ENCODE data around the gene BICDL2.
"Not testable (repeated sequence)": the region's sequence is repeated elsewhere in the genome, so short reads cannot be mapped to it uniquely, and the experiment has no call there.

BICDL2 gene, protein sequence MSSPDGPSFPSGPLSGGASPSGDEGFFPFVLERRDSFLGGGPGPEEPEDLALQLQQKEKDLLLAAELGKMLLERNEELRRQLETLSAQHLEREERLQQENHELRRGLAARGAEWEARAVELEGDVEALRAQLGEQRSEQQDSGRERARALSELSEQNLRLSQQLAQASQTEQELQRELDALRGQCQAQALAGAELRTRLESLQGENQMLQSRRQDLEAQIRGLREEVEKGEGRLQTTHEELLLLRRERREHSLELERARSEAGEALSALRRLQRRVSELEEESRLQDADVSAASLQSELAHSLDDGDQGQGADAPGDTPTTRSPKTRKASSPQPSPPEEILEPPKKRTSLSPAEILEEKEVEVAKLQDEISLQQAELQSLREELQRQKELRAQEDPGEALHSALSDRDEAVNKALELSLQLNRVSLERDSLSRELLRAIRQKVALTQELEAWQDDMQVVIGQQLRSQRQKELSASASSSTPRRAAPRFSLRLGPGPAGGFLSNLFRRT

GRCh38 chr16:3036726-3037315, at the start of gene BICDL2:
Gene BICDL2, minus strand, starts transcription at chr16:3036944. Its CDS starts 1,448 bp downstream, at chr16:3035496.
- no peak for DNase-seq

DNA sequence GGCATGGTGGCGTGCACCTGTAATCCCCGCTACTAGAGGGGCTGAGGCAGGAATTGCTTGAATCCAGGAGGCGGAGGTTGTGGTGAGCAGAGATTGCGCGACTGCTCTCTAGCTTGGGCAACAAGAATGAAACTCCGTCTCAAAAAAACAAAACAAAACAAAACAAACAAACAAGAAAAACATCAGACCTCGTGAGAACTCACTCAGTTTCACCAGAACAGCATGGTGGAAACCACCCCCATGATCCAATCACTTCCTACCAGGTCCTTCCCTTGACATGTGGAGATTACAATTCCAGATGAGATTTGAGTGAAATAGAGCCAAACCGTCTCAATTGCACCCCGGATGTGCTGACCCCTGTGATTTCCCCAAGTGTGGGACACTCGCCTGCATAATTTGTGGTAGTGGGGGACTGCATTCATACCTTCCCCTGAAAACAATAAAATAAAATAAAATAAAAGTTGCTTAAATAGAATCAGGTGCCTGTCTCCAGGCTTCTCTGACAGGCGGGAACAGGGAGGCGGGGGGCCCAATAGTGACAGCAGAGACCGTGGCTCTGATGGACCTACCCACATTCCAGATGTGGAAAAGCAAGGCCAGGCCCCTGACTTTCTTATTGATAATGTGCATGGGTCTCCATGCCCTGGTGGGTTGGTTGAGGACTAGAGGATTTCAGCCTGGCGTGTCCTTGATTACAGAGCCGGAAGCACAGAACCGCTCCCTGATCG, 49.3 kb upstream of the BICDL2 start:
- peak; percentile 41 for DNase-seq

- DNase-seq, result no peak
These were observed 48.4 kb upstream of the BICDL2 start for GRCh38 chr16:3084969-3085670.

DNA sequence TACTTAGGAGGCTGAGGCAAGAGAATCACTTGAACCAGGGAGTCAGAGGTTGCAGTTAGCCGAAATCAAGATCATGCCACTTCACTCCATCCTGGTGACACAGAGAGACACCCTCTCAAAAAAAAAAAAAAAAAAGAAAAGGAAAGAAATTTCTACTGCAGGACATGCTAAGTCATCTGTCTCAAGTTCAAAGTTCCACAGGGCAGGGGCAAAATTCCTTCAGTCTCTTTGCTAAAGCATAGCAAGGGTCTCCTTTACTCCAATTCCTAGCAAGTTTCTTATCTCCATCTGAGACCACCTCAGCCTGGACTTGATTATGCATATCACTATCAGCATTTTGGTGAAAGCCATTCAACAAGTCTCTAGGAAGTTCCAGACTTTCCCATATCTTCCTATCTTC, 47.7 kb upstream of the BICDL2 start:
- no peak for DNase-seq

DNA sequence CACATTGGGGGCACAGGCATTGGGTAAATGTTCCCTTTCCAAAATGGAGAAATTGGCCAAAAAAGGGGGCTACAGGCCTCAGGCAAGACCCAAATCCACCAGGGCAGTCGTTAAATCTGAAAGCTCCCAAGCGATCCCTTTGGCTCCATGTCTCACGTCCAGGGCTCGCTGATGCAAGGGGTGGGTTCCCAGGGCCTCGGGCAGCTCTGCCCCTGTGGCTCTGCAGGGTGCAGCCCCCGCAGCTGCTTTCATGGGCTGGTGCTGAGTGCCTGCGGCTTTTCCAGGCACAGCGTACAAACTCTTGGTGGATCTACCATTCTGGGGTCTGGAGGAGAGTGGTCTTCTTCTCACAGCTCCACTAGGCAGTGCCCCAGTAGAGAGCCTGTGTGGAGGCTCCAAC, 46.7 kb upstream of the BICDL2 start:
- not testable (repeated sequence) for DNase-seq

- not testable (repeated sequence) for DNase-seq
These were observed 45.2 kb upstream of the BICDL2 start for GRCh38 chr16:3081957-3082356.

DNA sequence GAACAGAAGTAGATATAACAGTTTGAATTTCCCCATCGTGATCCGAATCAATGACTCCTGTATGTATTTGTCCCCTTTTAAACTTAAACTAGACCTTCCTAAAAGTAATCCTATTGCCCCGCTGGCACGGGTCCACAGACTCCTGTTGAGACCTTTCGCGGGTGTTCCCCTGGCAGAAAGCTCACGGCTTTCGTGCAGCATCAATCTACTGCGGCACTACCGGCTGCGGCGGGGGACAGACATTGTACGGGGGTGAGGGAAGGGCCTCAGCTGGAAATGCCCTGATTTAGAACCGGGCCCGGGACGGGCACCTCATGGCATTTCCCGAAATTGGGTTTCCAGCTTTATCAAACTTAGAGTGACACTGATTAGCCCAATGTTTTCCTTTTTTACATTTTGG, 43.3 kb upstream of the BICDL2 start:
- no peak for DNase-seq

- no peak for DNase-seq
These were observed 39.8 kb upstream of the BICDL2 start for GRCh38 chr16:3076577-3076976.

GRCh38 chr16:3075946-3076345, 39.2 kb upstream of the BICDL2 start:
- not testable (repeated sequence) for DNase-seq

GRCh38 chr16:3075523-3075915, 38.8 kb upstream of the BICDL2 start:
- DNase-seq, result no peak

GRCh38 chr16:3074860-3075522, 38.2 kb upstream of the BICDL2 start:
- DNase-seq, result no peak

DNA sequence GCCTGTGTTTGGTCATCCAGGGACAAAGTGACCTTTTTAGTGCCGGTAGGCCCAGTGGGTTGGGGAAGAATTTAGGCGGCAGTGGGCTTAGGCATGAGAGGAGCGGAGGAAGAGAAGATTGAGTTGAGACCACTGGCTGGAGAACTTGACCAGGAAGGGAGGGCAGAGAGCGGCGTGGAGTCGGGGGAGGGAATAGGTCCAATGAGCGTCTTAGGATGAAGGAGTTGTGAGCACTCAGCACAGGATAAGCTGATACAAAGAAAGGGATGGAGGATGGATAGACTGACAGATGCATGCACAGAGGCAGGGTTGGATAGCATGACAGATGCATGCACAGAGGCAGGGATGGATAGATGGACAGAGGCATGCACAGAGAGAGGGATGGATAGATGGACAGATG, 36.7 kb upstream of the BICDL2 start:
- DNase-seq, result no peak

DNA sequence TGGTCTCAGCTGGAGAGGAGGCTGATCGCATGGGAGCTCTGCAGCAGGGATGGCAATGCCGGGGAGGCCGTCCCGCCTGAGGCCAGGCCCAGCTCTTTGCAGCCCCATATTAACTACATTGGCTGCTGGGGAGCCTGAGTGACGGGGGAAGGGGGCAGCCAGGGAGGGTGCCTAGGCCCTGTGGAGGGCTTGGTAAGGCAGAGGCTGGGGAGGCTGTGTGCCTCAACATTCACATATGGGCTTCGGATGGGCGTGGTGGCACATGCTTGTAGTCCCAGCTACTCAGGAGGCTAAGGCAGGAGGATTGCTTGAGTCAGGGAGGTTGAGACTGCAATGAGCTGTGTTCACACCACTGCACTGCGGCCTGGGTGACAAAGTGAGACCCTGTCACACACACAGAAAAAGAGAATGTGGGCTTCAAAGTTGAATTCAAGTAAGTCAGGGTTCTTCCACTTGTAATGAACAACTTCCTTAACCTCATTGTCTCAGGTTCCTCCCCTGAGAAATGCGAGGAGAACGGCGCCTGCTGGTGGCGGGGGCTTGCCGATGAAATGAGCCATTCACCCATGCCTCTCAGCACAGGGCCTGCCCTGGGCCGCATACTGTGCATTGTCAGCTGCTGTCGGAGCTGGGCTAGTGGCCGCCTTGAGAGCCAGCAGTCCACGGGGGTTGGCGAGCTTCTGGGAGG, 36.0 kb upstream of the BICDL2 start:
- not testable (repeated sequence) for DNase-seq

GRCh38 chr16:3072148-3072547, 35.4 kb upstream of the BICDL2 start:
- not testable (repeated sequence) for DNase-seq

- DNase-seq, result no peak
These were observed 34.9 kb upstream of the BICDL2 start for GRCh38 chr16:3071655-3072054.

- no peak for DNase-seq
These were observed 33.9 kb upstream of the BICDL2 start for GRCh38 chr16:3070608-3071111.

- DNase-seq, result not testable (repeated sequence)
These were observed 32.4 kb upstream of the BICDL2 start for GRCh38 chr16:3069146-3069545.

DNA sequence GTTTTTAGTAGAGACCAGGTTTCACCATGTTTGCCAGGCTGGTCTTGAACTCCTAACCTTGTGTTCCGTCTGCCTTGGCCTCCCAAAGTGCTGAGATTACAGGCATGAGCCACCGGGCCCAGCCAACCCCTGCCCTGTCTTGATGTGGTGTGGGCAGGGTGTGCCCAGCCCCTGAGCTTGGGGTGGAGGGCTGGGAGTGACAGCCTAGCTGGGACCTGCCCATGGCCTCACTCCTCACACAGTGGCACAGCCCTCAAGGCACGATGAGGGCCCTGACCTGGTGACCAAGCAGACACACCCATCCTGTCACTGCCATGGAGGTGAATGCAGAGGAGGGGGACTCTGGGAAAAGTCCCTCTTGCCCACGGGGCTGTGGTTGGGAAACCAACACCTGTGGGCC, 31.7 kb upstream of the BICDL2 start:
- no peak for DNase-seq

GRCh38 chr16:3066440-3066748, 29.6 kb upstream of the BICDL2 start:
- DNase-seq, result no peak

- DNase-seq, result no peak
These were observed 29.1 kb upstream of the BICDL2 start for GRCh38 chr16:3065742-3066439.
